Transverse colon (tissue), 4 donors: Measurements from ENCODE around the gene BHLHE41.

Experiments
- EP300 ChIP-seq: sonication (generic); formaldehyde crosslinking; IDR thresholded peaks from one replicate; pipeline ENCODE4 v1.6.1; 2017; ENCODE audit warnings: antibody characterized with exemption, low read depth
- POLR2A ChIP-seq: fragments of 450-650 bp; IDR thresholded peaks from one replicate; pipeline ENCODE4 v1.6.1; 2016; ENCODE audit warnings: antibody characterized with exemption, mild to moderate bottlenecking, moderate library complexity
- POLR2AphosphoS5 ChIP-seq, 3 donors: sonication (generic); formaldehyde crosslinking; IDR thresholded peaks; one replicate each; pipeline ENCODE4 v1.6.1; 2016; ENCODE audit warnings: antibody characterized with exemption in 3 of 3
- TF ChIP-seq, protein P1 (sequence below), 5 experiments: fragments of 200-600 bp in 3 of 5; fragments of 450-650 bp in 2 of 5; sonication (generic) in 3 of 5; IDR thresholded peaks; 1 replicate in 2 of 5; 2 replicates in 3 of 5; pipeline ENCODE4 v1.5.1; 2016 to 2017; ENCODE audit warnings: antibody characterized with exemption in 5 of 5, inconsistent platforms in 3 of 5, mild to moderate bottlenecking in 2 of 5, moderate library complexity in 1 of 5

DNA sequence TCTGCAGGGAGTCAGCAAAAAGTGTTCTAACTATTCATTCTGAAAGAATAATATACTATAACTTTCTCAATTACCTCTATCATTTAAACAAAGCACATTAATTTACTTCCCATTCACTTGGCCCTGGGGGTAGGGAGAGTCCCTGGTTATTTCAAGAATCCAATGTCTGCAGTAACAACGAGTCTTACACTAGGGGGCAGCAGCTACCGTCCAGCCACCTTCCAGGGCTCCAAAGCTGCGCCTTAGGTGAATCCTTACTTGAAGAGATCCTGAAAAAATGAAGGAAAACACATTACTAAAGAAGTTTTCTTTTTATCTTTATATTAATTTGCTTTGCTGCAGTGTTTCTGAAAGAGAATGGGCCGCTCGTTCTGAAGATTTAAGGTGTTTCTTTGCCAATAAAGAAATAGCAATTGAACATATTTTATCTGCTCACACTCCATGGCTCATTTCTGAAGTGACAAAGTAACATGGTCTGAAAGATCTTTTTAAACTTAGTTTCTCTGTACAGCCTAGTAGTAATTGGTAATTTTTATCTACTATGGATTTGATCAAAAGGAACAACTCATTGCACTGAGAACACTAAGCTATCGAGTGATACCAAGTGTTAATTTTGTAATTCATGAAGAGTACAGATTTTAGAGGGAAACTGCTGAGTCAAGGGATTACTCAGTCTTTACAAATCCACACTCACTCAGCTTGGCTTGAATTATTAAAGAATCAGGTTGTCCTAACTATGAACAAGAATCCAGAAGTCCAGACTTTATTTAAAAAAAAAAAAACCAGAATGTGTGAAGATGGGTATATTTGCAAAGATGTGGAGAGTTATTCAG, 27.6 kb downstream of the BHLHE41 start:
- TF ChIP-seq, protein P1, sequence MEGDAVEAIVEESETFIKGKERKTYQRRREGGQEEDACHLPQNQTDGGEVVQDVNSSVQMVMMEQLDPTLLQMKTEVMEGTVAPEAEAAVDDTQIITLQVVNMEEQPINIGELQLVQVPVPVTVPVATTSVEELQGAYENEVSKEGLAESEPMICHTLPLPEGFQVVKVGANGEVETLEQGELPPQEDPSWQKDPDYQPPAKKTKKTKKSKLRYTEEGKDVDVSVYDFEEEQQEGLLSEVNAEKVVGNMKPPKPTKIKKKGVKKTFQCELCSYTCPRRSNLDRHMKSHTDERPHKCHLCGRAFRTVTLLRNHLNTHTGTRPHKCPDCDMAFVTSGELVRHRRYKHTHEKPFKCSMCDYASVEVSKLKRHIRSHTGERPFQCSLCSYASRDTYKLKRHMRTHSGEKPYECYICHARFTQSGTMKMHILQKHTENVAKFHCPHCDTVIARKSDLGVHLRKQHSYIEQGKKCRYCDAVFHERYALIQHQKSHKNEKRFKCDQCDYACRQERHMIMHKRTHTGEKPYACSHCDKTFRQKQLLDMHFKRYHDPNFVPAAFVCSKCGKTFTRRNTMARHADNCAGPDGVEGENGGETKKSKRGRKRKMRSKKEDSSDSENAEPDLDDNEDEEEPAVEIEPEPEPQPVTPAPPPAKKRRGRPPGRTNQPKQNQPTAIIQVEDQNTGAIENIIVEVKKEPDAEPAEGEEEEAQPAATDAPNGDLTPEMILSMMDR (IDR thresholded peaks at IDR 0.05) = peak; percentile 82 to 93 (median 90)
- TF ChIP-seq EP300 (no peak), POLR2A (no peak), POLR2AphosphoS5 (IDR thresholded peaks at IDR 0.05) (no peak)
